ACHN (cell line): ENCODE results near the gene STARD8.
"Not testable (repeated sequence)": the region's sequence is repeated elsewhere in the genome, so short reads cannot be mapped to it uniquely, and the experiment has no call there.

Source experiments
- DNase-seq: peaks from one replicate; pipeline ENCODE4 v3.0.0-alpha.2; 2015
- in situ Hi-C: cut with HindIII; loops from 2 replicates; pipeline ENCODE4 v1.10.0; 2017; ENCODE audit warnings: low sequenced_read_pairs, low pct_ligation_motif_present, low pct_unique_long_range_greater_than_20kb

Gene STARD8

GRCh38 chrX:68647156-68647957 is at the start of gene STARD8:
TSS of gene STARD8 (plus strand) at chrX:68647666. CDS start at chrX:68647883, 217 bp downstream.
- DNase-seq = peak; percentile 77
- in situ Hi-C loops = no loop called here

DNA sequence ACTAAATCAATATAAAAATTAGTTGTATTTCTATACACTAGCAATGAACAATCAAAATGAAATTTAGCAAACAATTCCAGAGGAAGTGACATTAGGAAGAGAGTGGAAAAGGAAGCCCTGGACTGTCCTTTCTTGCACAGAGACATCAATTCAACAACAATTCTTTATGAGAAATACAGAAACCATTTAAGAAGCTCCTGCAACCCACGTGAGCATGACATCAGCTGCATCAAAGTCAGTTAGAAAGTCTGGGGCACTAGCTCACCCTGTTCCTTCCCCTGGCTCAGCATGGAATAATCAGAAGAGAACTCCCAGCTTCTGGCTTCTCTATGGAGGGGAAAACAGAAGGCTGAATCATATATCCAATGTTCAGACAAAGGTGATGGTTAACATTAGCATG is 48.6 kb upstream of the STARD8 start:
- in situ Hi-C loops = no loop called here
- no peak for DNase-seq

DNA sequence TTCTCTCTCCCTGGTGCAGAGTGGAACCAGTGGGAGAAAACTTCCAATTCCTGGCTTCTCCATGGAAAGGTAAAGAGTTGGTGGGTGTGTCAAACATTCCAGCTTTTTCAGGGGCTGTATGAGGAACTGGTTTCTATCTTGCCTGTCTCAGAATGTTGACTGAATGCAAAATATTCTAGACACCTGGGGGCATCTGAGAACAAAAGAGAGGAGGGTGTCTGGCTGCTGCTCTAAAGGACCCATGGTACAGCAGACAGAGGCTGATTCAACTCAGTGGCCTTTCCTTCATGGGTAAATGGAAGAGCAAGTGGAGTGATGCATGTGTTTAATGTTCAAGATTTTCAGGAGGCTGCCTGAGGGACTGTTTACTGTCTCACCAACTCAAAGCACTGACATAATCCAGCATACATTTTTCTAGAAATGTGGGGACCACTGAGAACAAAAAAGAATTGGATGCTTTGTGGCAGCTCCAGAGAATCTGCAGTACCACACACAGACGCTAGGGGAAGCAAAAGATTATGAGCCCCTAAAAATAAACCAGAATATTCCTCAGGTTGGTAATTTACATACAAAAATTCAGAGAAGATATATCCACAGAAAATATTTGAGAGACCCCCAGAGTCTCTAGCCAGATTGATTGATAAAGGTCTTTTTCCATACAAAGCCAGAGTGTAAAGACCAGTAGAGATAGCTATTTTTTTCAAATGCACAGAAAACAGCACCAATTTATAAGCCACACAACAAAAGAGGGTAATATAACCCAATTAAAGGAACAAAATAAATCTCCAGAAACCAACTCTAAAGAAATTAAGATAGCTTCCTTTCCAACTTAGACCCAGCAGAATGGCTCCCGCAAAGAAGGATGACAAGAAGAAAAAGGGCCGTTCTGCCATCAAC is 48.0 kb upstream of the STARD8 start:
- in situ Hi-C loops = no loop called here
- DNase-seq = peak; percentile 9

GRCh38 chrX:68604216-68604615 is 43.2 kb upstream of the STARD8 start:
- DNase-seq, in situ Hi-C loops: not testable (repeated sequence)

DNA sequence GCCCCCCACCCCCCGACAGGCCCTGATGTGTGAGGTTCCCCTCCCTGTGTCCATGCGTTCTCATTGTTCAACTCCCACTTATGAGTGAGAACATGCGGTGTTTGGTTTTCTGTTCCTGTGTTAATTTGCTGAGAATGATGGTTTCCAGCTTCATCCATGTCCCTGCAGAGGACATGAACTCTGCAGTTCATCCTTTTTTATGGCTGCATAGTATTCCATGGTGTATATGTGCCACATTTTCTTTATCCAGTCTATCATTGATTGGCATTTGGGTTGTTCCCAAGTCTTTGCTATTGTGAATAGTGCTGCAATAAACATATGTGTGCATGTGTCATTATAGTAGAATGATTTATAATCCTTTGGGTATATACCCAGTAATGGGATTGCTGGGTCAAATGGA is 32.7 kb upstream of the STARD8 start:
- in situ Hi-C loops, DNase-seq: not testable (repeated sequence)

- in situ Hi-C loops = no loop called here
- DNase-seq = no peak
Measured at GRCh38 chrX:68627986-68628385, 19.5 kb upstream of the STARD8 start.

GRCh38 chrX:68629936-68630335 is 17.5 kb upstream of the STARD8 start:
- DNase-seq, in situ Hi-C loops: not testable (repeated sequence)

- in situ Hi-C loops = no loop called here
- no peak for DNase-seq
Measured at GRCh38 chrX:68631336-68631735, 16.1 kb upstream of the STARD8 start.

DNA sequence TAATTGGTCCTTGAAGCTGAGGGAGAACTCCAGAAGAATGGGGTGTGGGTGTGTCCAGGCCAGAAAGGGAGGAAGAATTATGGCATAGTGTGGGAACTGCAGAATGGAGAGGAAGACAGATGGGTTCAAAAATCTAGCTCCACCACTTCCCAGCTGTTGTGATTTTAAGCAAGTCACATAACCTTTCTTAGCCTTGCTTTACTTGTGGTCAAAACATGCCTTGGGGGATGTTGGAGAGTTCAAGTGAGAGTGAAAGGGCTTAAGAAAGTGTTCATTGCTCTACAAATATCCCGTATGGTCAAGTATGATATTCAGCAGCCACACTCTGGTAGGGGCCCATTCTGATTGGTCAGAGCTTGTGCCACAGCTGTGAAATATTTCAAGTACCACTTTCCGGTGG is 15.0 kb upstream of the STARD8 start:
- no peak for DNase-seq
- in situ Hi-C loops = no loop called here

- in situ Hi-C loops = no loop called here
- no peak for DNase-seq
Measured at GRCh38 chrX:68633981-68634380, 13.5 kb upstream of the STARD8 start.

DNA sequence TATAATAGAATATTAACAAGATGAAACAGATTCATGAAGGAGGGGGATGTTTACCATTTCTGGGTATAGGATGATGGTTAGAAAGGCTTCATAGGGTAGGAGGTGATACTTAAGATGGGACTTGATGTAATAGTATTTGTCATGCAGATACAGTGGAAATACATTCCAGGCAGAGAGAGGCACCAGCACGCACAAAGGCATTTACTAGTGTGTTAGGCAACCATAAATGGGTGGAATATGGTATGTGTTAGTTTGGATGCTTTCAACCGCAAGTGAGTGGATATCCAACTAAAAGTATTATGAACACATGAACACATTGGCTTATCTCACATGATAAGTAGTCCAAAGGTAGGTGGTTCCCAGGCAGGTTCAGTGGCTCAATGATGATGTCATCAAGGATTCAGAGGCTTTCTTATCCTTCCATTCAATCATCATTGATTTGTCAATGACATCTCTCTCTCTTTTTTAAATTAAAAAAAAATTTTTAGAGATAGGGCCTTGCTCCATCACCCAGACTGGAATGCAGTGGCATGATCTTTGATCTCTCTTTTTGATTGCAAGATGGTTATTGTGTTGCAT is 12.7 kb upstream of the STARD8 start:
- in situ Hi-C loops = no loop called here
- no peak for DNase-seq

- in situ Hi-C loops = no loop called here
- no peak for DNase-seq
Measured at GRCh38 chrX:68640661-68641060, 6.8 kb upstream of the STARD8 start.

- in situ Hi-C loops = no loop called here
- DNase-seq = no peak
Measured at GRCh38 chrX:68644861-68645260, 2.6 kb upstream of the STARD8 start.

DNA sequence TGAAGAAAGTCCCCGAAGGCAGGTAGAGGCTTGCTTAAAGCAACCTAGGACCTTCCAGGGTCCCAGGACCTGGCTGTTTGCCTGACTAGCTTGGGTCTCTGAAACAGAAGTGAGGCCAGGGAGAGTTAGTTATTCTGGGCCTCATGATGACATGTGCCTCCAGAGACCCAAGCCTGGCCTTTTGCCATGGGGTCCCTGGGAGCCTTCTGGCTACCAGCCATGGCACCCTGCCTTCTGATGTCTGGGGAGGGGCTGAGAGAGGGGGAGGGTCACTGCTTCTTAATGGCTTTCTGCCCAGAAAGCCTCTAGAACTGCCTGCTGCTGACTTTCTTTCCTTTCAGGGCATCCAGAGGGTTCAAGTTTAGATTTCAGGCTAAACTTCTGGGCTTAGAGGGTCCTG is 1.0 kb upstream of the STARD8 start:
- in situ Hi-C loops = no loop called here

GRCh38 chrX:68648960-68649359 is 1.5 kb downstream of the STARD8 start:
- in situ Hi-C loops = no loop called here
- DNase-seq = peak; percentile 7

More for the DNA sequence above, 1.0 kb upstream of the STARD8 start:
- DNase-seq = no peak

- peak; percentile 39 for DNase-seq
- in situ Hi-C loops = no loop called here
Measured at GRCh38 chrX:68650491-68650890, 3.0 kb downstream of the STARD8 start.

DNA sequence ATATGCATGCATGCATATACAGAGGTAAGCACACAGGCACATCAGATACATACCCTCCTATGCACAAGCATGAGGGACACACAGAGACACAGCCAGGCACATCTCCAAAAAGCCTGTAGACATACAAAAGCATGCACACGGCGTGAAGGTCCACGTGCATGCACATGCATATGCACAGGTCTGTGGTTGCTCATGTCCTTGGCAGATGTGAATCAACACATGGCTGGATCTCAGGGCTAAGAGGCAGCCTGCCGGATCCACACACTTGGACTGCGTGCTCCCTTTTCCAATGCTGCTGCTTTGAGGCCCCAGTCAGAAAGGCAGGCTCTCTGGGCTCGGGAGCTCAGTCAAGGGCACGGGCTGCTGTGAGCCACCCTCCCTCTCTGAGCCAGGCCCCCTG is 3.6 kb downstream of the STARD8 start:
- in situ Hi-C loops = no loop called here

DNA sequence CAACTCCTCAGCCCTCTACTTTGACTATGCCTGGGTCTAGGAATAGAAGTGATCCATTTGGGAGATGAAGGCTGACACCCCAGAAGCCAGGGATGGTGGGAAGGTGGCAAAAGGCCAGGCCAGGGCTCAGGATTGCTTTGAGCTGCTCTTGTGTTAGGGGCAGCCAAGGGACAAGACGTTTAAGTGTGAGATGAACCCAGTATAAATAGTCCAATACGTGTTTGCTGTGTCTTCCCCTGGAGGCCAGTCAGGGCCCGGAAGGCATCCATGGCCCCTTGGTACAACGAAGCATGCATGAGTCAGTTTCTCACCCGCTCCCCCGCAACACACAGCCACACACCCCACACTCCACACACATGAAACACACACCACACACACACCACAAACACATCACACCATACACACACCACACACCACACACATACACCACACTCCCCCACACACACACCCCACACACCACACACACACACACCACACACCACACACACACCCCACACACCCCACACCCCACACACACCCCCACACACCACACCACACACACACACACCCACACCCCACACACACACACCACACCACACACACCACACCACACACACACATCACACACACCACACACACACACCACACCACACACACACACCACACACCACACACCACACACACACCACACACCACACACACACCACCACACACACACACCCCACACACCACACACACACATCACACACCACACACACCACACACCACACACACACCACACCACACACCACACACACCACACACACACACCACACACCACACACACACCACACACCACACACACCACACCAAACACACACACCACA is 5.1 kb downstream of the STARD8 start:
- in situ Hi-C loops = no loop called here
- DNase-seq = no peak

More for the DNA sequence above, 3.6 kb downstream of the STARD8 start:
- no peak for DNase-seq
